Measurements from ENCODE around the gene GALNT13.

Gene GALNT13

GRCh38 chr2:154336201-154336600 lies 464.5 kb downstream of the GALNT13 start:
- no peak for TF ChIP-seq CTCF (IDR thresholded peaks at IDR 0.05; ENCODE audit: insufficient read depth, low read depth, low read length, missing control alignments)
- H3K4me3 ChIP-seq (ENCODE audit: low read depth, low read length), result no peak overlapping the region
- no peak for DNase-seq (ENCODE audit: low read depth)

GRCh38 chr2:154338352-154338967 lies 466.7 kb downstream of the GALNT13 start:
- TF ChIP-seq CTCF (IDR thresholded peaks at IDR 0.05; ENCODE audit: insufficient read depth, low read depth, low read length, missing control alignments), result no peak
- H3K4me3 ChIP-seq (ENCODE audit: low read depth, low read length), result no peak overlapping the region
- no peak for DNase-seq (ENCODE audit: low read depth)

- no peak overlapping the region for H3K4me3 ChIP-seq (ENCODE audit: low read depth, low read length)
- no peak for TF ChIP-seq CTCF (IDR thresholded peaks at IDR 0.05; ENCODE audit: insufficient read depth, low read depth, low read length, missing control alignments)
- no peak for DNase-seq (ENCODE audit: low read depth)
Measured at GRCh38 chr2:154343282-154343681, 471.6 kb downstream of the GALNT13 start.

- H3K4me3 ChIP-seq (ENCODE audit: low read depth, low read length), result no peak overlapping the region
- no peak for TF ChIP-seq CTCF (IDR thresholded peaks at IDR 0.05; ENCODE audit: insufficient read depth, low read depth, low read length, missing control alignments)
- no peak for DNase-seq (ENCODE audit: low read depth)
Measured at GRCh38 chr2:154350911-154351310, 479.2 kb downstream of the GALNT13 start.

GRCh38 chr2:154361276-154361675 lies 489.6 kb downstream of the GALNT13 start:
- TF ChIP-seq CTCF (IDR thresholded peaks at IDR 0.05; ENCODE audit: insufficient read depth, low read depth, low read length, missing control alignments), result no peak
- no peak for DNase-seq (ENCODE audit: low read depth)
- H3K4me3 ChIP-seq (ENCODE audit: low read depth, low read length), result no peak overlapping the region

GRCh38 chr2:154368153-154368552 lies 496.4 kb downstream of the GALNT13 start:
- H3K4me3 ChIP-seq (ENCODE audit: low read depth, low read length), result no peak overlapping the region
- no peak for TF ChIP-seq CTCF (IDR thresholded peaks at IDR 0.05; ENCODE audit: insufficient read depth, low read depth, low read length, missing control alignments)
- DNase-seq (ENCODE audit: low read depth), result no peak

GRCh38 chr2:154370873-154371272 lies 499.2 kb downstream of the GALNT13 start:
- no peak for DNase-seq (ENCODE audit: low read depth)
- H3K4me3 ChIP-seq (ENCODE audit: low read depth, low read length), result no peak overlapping the region
- no peak for TF ChIP-seq CTCF (IDR thresholded peaks at IDR 0.05; ENCODE audit: insufficient read depth, low read depth, low read length, missing control alignments)

All from GM12865 (cell line).